SK-N-SH (cell line): Measurements from ENCODE around the gene LARGE1. TPM values are rescaled to one million over a fixed set of nuclear protein-coding genes. Genes with fewer than 3 reads are reported as not detected.

Experiments used
- CTCF ChIA-PET: fragments of 300-600, 350-600 bp; formaldehyde crosslinking; extraction: SDS; loops from one replicate; lab custom pipeline; 2021; lab: Yijun Ruan, JAX
- POLR2A ChIA-PET: fragments of 350-600 bp; sonication (Branson Sonifier 250); formaldehyde crosslinking; extraction: SDS; loops from one replicate; lab custom pipeline; 2020; ENCODE audit warnings: antibody characterized with exemption, inconsistent platforms; lab: Yijun Ruan, JAX
- DNase-seq: peaks from one replicate; pipeline ENCODE4 v3.0.0; 2012
- H2AFZ ChIP-seq: fragments of 200-600 bp; sonication (generic); 2 replicates; pipeline ENCODE4 v1.8.1; 2016; ENCODE audit warnings: antibody characterized with exemption, mild to moderate bottlenecking, low read depth
- H3F3A ChIP-seq: fragments of 200-600 bp; sonication (generic); replicated peaks from 2 replicates; pipeline ENCODE3; 2016; ENCODE audit warnings: antibody characterized with exemption, mild to moderate bottlenecking; ENCODE audit not compliant: insufficient read depth
- H3K27ac ChIP-seq, 2 experiments: fragments of 200-500 bp in 1 of 2; fragments of 200-600 bp in 1 of 2; sonication (Bioruptor generic) in 1 of 2; sonication (generic), shearing (Covaris generic) in 1 of 2; 2 replicates each; pipeline versions ENCODE4 v1.5.1 to v1.6.1; 2014 to 2016; ENCODE audit warnings: low read depth in 2 of 2, inconsistent platforms in 1 of 2, low read length in 1 of 2, mild to moderate bottlenecking in 1 of 2, mixed read lengths in 1 of 2
- H3K27me3 ChIP-seq: fragments of 200-600 bp; sonication (generic), shearing (Covaris generic); 2 replicates; pipeline ENCODE4 v1.6.1; 2016; ENCODE audit warnings: mixed run types; ENCODE audit not compliant: insufficient read depth
- H3K36me3 ChIP-seq, 2 experiments: fragments of 200-500 bp in 1 of 2; fragments of 200-600 bp in 1 of 2; sonication (Bioruptor generic) in 1 of 2; sonication (generic) in 1 of 2; replicated peaks in 1 of 2; 2 replicates each; pipeline versions ENCODE3 to v1.5.1; 2014 to 2016; ENCODE audit warnings: low read length in 1 of 2, mild to moderate bottlenecking in 1 of 2; ENCODE audit not compliant: insufficient read depth in 2 of 2, control insufficient read depth in 1 of 2
- H3K4me1 ChIP-seq, 2 experiments: fragments of 200-500 bp in 1 of 2; fragments of 200-600 bp in 1 of 2; sonication (Bioruptor generic) in 1 of 2; sonication (generic), shearing (Covaris generic) in 1 of 2; 2 replicates each; pipeline versions ENCODE4 v1.5.1 to v1.6.1; 2014 to 2016; ENCODE audit warnings: low read depth in 1 of 2, low read length in 1 of 2, mixed run types in 1 of 2; ENCODE audit not compliant: insufficient read depth in 2 of 2, control insufficient read depth in 1 of 2
- H3K4me2 ChIP-seq: fragments of 200-600 bp; sonication (generic), shearing (Covaris generic); 2 replicates; pipeline ENCODE4 v1.6.1; 2017; ENCODE audit warnings: mixed run types
- H3K4me3 ChIP-seq, 2 experiments: fragments of 200-500 bp in 1 of 2; fragments of 200-600 bp in 1 of 2; sonication (Bioruptor generic) in 1 of 2; sonication (generic), shearing (Covaris generic) in 1 of 2; 2 replicates each; pipeline versions ENCODE4 v1.5.1 to v1.8.1; 2014 to 2016; ENCODE audit warnings: low read depth in 2 of 2, inconsistent platforms in 1 of 2, low read length in 1 of 2, mild to moderate bottlenecking in 1 of 2, mixed read lengths in 1 of 2, moderate library complexity in 1 of 2
- H3K79me2 ChIP-seq: fragments of 200-600 bp; sonication (generic); 2 replicates; pipeline ENCODE4 v1.8.1; 2017; ENCODE audit warnings: mild to moderate bottlenecking; ENCODE audit not compliant: insufficient read depth
- H3K9ac ChIP-seq: fragments of 200-600 bp; sonication (generic); 2 replicates; pipeline ENCODE4 v1.6.1; 2017; ENCODE audit warnings: mixed run types
- H3K9me2 ChIP-seq: fragments of 200-600 bp; sonication (generic); 2 replicates; pipeline ENCODE4 v1.6.1; 2017; ENCODE audit warnings: mixed run types
- H3K9me3 ChIP-seq: fragments of 200-600 bp; sonication (generic); 2 replicates; pipeline ENCODE4 v1.6.1; 2017; ENCODE audit warnings: mixed run types, mild to moderate bottlenecking, moderate library complexity
- H4K20me1 ChIP-seq: fragments of 200-600 bp; sonication (generic); 2 replicates; pipeline ENCODE4 v1.6.1; 2017; ENCODE audit warnings: mild to moderate bottlenecking, mixed run types; ENCODE audit not compliant: insufficient read depth
- ELF1 ChIP-seq: IDR thresholded peaks from 2 replicates; pipeline ENCODE4 v1.4.0; 2012
- EZH2phosphoT487 ChIP-seq: fragments of 200-600 bp; sonication (generic); IDR thresholded peaks from 2 replicates; pipeline ENCODE4 v1.6.1; 2017; ENCODE audit warnings: low read depth, mixed run types, mild to moderate bottlenecking, antibody characterized with exemption, moderate library complexity, borderline replicate concordance
- FOSL2 ChIP-seq: IDR thresholded peaks from 2 replicates; pipeline ENCODE4 v1.4.0; 2012; ENCODE audit warnings: low read depth, mild to moderate bottlenecking, moderate library complexity, borderline replicate concordance
- GATA2 ChIP-seq: sonication (generic); formaldehyde crosslinking; IDR thresholded peaks from 2 replicates; pipeline ENCODE4 v1.5.0; 2020; ENCODE audit warnings: mild to moderate bottlenecking, missing genetic modification reagents
- JUND ChIP-seq: IDR thresholded peaks from 2 replicates; pipeline ENCODE4 v1.4.0; 2012
- NFIC ChIP-seq: IDR thresholded peaks from 2 replicates; pipeline ENCODE4 v1.4.0; 2012; ENCODE audit warnings: borderline replicate concordance
- NRF1 ChIP-seq: IDR thresholded peaks from 2 replicates; pipeline ENCODE4 v1.6.1; 2012; ENCODE audit warnings: low read depth, mild to moderate bottlenecking, low read length
- POLR2AphosphoS5 ChIP-seq: IDR thresholded peaks from 2 replicates; pipeline ENCODE4 v1.6.1; 2012; ENCODE audit warnings: low read depth, low read length
- RCOR1 ChIP-seq: fragments of 150-350 bp; IDR thresholded peaks from 2 replicates; pipeline ENCODE4 v1.6.1; 2017; ENCODE audit warnings: antibody characterized with exemption, low read length
- SIN3A ChIP-seq: IDR thresholded peaks from 2 replicates; pipeline ENCODE4 v1.6.1; 2012; ENCODE audit warnings: low read depth, mild to moderate bottlenecking, low read length, moderate library complexity, borderline replicate concordance
- USF1 ChIP-seq: IDR thresholded peaks from 2 replicates; pipeline ENCODE4 v1.4.0; 2012; ENCODE audit warnings: low read depth, borderline replicate concordance
- WGBS: methylation state at CpG from one replicate; pipeline ENCODE4 v1.1.6; 2017; ENCODE audit warnings: low lambda C conversion rate; 5-methylcytosine and 5-hydroxymethylcytosine counted together
- polyA plus RNA-seq, 3 experiments: library from polyadenylated mRNA; depleted of rRNA; stranded (reverse); fragments of >200 nt; gene quantifications; 2 replicates each; pipeline ENCODE4 v1.2.3, GENCODE V29; 2012
- TF ChIP-seq, protein P1 (sequence below): IDR thresholded peaks from 2 replicates; pipeline ENCODE4 v1.4.0; 2012; ENCODE audit warnings: low read depth, borderline replicate concordance
- TF ChIP-seq, protein P2 (sequence below): fragments of 150-350 bp; IDR thresholded peaks from 2 replicates; pipeline ENCODE4 v1.6.1; 2016; ENCODE audit warnings: mild to moderate bottlenecking, low read depth, low read length
- TF ChIP-seq, protein P3 (sequence below): fragments of 200-600 bp; sonication (generic); IDR thresholded peaks from 2 replicates; pipeline ENCODE4 v1.6.1; 2017; ENCODE audit warnings: antibody characterized with exemption, mild to moderate bottlenecking, moderate library complexity
- TF ChIP-seq, protein P4 (sequence below): IDR thresholded peaks from 2 replicates; pipeline ENCODE4 v1.6.1; 2012; ENCODE audit warnings: mild to moderate bottlenecking, low read depth, low read length, moderate library complexity

Gene LARGE1
- polyA plus RNA-seq, 1 of the 3 experiments (the other 2 are of a cell fraction) = 1.1 TPM

DNA sequence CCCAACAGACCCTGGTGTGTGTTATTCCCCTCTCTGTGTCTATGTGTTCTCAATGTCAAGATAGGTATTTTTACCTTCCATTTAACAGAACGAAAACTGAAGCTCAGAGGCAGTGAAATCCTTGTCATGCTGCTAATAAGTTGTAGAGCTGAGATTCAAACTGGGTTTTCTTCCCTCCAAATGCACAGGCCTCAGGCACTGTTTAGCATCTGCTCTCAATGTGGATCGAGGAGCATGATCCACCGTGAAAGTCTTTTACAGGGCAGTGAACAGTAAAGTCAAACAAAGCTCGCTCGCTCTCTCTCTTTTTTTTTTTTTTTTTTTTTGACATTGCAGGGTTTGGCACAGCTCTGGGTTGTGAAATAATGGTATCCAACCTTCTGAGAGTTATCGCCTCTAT is 461.1 kb downstream of the LARGE1 start (continued):
- TF ChIP-seq, protein P1, sequence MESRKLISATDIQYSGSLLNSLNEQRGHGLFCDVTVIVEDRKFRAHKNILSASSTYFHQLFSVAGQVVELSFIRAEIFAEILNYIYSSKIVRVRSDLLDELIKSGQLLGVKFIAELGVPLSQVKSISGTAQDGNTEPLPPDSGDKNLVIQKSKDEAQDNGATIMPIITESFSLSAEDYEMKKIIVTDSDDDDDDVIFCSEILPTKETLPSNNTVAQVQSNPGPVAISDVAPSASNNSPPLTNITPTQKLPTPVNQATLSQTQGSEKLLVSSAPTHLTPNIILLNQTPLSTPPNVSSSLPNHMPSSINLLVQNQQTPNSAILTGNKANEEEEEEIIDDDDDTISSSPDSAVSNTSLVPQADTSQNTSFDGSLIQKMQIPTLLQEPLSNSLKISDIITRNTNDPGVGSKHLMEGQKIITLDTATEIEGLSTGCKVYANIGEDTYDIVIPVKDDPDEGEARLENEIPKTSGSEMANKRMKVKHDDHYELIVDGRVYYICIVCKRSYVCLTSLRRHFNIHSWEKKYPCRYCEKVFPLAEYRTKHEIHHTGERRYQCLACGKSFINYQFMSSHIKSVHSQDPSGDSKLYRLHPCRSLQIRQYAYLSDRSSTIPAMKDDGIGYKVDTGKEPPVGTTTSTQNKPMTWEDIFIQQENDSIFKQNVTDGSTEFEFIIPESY = no peak
- TF ChIP-seq POLR2AphosphoS5 = no peak
- TF ChIP-seq EZH2phosphoT487 = no peak
- TF ChIP-seq RCOR1 = no peak
- TF ChIP-seq, protein P2, sequence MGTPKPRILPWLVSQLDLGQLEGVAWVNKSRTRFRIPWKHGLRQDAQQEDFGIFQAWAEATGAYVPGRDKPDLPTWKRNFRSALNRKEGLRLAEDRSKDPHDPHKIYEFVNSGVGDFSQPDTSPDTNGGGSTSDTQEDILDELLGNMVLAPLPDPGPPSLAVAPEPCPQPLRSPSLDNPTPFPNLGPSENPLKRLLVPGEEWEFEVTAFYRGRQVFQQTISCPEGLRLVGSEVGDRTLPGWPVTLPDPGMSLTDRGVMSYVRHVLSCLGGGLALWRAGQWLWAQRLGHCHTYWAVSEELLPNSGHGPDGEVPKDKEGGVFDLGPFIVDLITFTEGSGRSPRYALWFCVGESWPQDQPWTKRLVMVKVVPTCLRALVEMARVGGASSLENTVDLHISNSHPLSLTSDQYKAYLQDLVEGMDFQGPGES = no peak

- no peaks in the 10 kb centered on the region for H3K27me3 ChIP-seq
- no peak overlapping the region for H3K4me2 ChIP-seq
- H4K20me1 ChIP-seq = no peaks in the 10 kb centered on the region
- no peaks in the 10 kb centered on the region for H3F3A ChIP-seq
- DNase-seq = no peak
- no peak overlapping the region for H2AFZ ChIP-seq
- H3K4me3 ChIP-seq = no peak overlapping the region
- ChIA-PET CTCF (interaction anchor here (0.9 kb wide), 1 partner anchor 649 kb away, joined by 4 read pairs; no protein-coding TSS in a partner anchor), POLR2A (no interaction called here)
- no peaks in the 10 kb centered on the region; the same call in 1 of the 2 replicates for H3K9me3 ChIP-seq
- H3K27ac ChIP-seq = no peak overlapping the region
- no peaks in the 10 kb centered on the region for H3K36me3 ChIP-seq
- TF ChIP-seq NRF1 = no peak
- no peak for TF ChIP-seq ELF1
- no peak for TF ChIP-seq POLR2AphosphoS5
- TF ChIP-seq SIN3A = no peak
- no peaks in the 10 kb centered on the region for H3K79me2 ChIP-seq
- H3K9ac ChIP-seq = no peak overlapping the region
- H3K9me2 ChIP-seq = no peaks in the 10 kb centered on the region
- H3K4me1 ChIP-seq = no peaks in the 10 kb centered on the region; a peak in 1 of 4 replicates
- WGBS = 69% methylated on average over 1 of the region's 1 CpG
Measured at GRCh38 chr22:33456511-33456910, 463.8 kb downstream of the LARGE1 start.

GRCh38 chr22:33455036-33455435 is 465.2 kb downstream of the LARGE1 start:
- no peak overlapping the region for H3K9ac ChIP-seq
- no peak overlapping the region for H2AFZ ChIP-seq
- DNase-seq = no peak
- CTCF ChIA-PET = no interaction called here
- 14% methylated on average over 1 of the region's 1 CpG for WGBS
- H3K4me3 ChIP-seq = no peak overlapping the region
- no peaks in the 10 kb centered on the region for H3K79me2 ChIP-seq
- no peaks in the 10 kb centered on the region; a peak in 1 of 4 replicates for H3K4me1 ChIP-seq
- no peak overlapping the region for H3K27ac ChIP-seq
- no peaks in the 10 kb centered on the region for H3K9me2 ChIP-seq
- no peaks in the 10 kb centered on the region for H3K27me3 ChIP-seq
- POLR2A ChIA-PET = no interaction called here
- H3K4me2 ChIP-seq = no peak overlapping the region
- H3F3A ChIP-seq = no peaks in the 10 kb centered on the region
- H3K9me3 ChIP-seq = no peaks in the 10 kb centered on the region; the same call in 1 of the 2 replicates
- H3K36me3 ChIP-seq = no peaks in the 10 kb centered on the region
- no peaks in the 10 kb centered on the region for H4K20me1 ChIP-seq
- no peak for TF ChIP-seq JUND
- no peak for TF ChIP-seq ELF1
- no peak for TF ChIP-seq FOSL2
- TF ChIP-seq, protein P3, sequence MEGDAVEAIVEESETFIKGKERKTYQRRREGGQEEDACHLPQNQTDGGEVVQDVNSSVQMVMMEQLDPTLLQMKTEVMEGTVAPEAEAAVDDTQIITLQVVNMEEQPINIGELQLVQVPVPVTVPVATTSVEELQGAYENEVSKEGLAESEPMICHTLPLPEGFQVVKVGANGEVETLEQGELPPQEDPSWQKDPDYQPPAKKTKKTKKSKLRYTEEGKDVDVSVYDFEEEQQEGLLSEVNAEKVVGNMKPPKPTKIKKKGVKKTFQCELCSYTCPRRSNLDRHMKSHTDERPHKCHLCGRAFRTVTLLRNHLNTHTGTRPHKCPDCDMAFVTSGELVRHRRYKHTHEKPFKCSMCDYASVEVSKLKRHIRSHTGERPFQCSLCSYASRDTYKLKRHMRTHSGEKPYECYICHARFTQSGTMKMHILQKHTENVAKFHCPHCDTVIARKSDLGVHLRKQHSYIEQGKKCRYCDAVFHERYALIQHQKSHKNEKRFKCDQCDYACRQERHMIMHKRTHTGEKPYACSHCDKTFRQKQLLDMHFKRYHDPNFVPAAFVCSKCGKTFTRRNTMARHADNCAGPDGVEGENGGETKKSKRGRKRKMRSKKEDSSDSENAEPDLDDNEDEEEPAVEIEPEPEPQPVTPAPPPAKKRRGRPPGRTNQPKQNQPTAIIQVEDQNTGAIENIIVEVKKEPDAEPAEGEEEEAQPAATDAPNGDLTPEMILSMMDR = no peak
- TF ChIP-seq, protein P4, sequence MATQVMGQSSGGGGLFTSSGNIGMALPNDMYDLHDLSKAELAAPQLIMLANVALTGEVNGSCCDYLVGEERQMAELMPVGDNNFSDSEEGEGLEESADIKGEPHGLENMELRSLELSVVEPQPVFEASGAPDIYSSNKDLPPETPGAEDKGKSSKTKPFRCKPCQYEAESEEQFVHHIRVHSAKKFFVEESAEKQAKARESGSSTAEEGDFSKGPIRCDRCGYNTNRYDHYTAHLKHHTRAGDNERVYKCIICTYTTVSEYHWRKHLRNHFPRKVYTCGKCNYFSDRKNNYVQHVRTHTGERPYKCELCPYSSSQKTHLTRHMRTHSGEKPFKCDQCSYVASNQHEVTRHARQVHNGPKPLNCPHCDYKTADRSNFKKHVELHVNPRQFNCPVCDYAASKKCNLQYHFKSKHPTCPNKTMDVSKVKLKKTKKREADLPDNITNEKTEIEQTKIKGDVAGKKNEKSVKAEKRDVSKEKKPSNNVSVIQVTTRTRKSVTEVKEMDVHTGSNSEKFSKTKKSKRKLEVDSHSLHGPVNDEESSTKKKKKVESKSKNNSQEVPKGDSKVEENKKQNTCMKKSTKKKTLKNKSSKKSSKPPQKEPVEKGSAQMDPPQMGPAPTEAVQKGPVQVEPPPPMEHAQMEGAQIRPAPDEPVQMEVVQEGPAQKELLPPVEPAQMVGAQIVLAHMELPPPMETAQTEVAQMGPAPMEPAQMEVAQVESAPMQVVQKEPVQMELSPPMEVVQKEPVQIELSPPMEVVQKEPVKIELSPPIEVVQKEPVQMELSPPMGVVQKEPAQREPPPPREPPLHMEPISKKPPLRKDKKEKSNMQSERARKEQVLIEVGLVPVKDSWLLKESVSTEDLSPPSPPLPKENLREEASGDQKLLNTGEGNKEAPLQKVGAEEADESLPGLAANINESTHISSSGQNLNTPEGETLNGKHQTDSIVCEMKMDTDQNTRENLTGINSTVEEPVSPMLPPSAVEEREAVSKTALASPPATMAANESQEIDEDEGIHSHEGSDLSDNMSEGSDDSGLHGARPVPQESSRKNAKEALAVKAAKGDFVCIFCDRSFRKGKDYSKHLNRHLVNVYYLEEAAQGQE = no peak
- TF ChIP-seq NFIC = no peak
- TF ChIP-seq USF1 = no peak
- no peak for TF ChIP-seq GATA2
- no peak for TF ChIP-seq POLR2AphosphoS5
